HG02623 (cell line): ENCODE results near the gene SH3PXD2A.

Source experiments
- ATAC-seq: cut with Tn5 transposase; IDR thresholded peaks from one replicate; pipeline ENCODE4 v1.9.1; 2021; ENCODE audit warnings: moderate library complexity; ENCODE audit not compliant: unreplicated experiment

Gene SH3PXD2A

GRCh38 chr10:103572347-103573204 lies 282.8 kb downstream of the SH3PXD2A start:
- ATAC-seq = no peak

- ATAC-seq = no peak
Observed at GRCh38 chr10:103571656-103571975, 283.8 kb downstream of the SH3PXD2A start.

- no peak for ATAC-seq
Observed at GRCh38 chr10:103570844-103571655, 284.3 kb downstream of the SH3PXD2A start.

- ATAC-seq = no peak
Observed at GRCh38 chr10:103569896-103570295, 285.5 kb downstream of the SH3PXD2A start.

GRCh38 chr10:103568505-103568904 lies 286.9 kb downstream of the SH3PXD2A start:
- no peak for ATAC-seq

GRCh38 chr10:103566536-103566935 lies 288.8 kb downstream of the SH3PXD2A start:
- no peak for ATAC-seq

- ATAC-seq = no peak
Observed at GRCh38 chr10:103564776-103565520, 290.4 kb downstream of the SH3PXD2A start.

- ATAC-seq = no peak
Observed at GRCh38 chr10:103564116-103564501, 291.3 kb downstream of the SH3PXD2A start.

GRCh38 chr10:103563231-103564115 lies 291.9 kb downstream of the SH3PXD2A start:
- ATAC-seq = no peak

GRCh38 chr10:103562383-103562782 lies 293.0 kb downstream of the SH3PXD2A start:
- no peak for ATAC-seq

GRCh38 chr10:103560886-103561285 lies 294.5 kb downstream of the SH3PXD2A start:
- no peak for ATAC-seq

- ATAC-seq = no peak
Observed at GRCh38 chr10:103559776-103560175, 295.6 kb downstream of the SH3PXD2A start.

GRCh38 chr10:103558911-103559310 lies 296.5 kb downstream of the SH3PXD2A start:
- ATAC-seq = no peak

- ATAC-seq = no peak
Observed at GRCh38 chr10:103557455-103557854, 297.9 kb downstream of the SH3PXD2A start.

GRCh38 chr10:103556383-103557007 lies 298.9 kb downstream of the SH3PXD2A start:
- ATAC-seq = no peak

- no peak for ATAC-seq
Observed at GRCh38 chr10:103555712-103556111, 299.7 kb downstream of the SH3PXD2A start.

- no peak for ATAC-seq
Observed at GRCh38 chr10:103555325-103555649, 300.1 kb downstream of the SH3PXD2A start.

- ATAC-seq = no peak
Observed at GRCh38 chr10:103554488-103555324, 300.7 kb downstream of the SH3PXD2A start.
